Uterus (tissue), 2 donors: ENCODE results near the gene KYNU.

ENCODE experiments used
- CTCF ChIP-seq, 4 experiments: fragments of 200-600 bp in 2 of 4; fragments of 450-650 bp in 2 of 4; sonication (generic) in 2 of 4; IDR thresholded peaks; one replicate each; pipeline ENCODE4 v1.5.1; 2016 to 2019; ENCODE audit warnings: antibody characterized with exemption in 4 of 4, mild to moderate bottlenecking in 2 of 4, moderate library complexity in 1 of 4
- POLR2A ChIP-seq, 2 donors: fragments of 450-650 bp; IDR thresholded peaks; one replicate each; pipeline ENCODE4 v1.6.1; 2016; ENCODE audit warnings: antibody characterized with exemption in 2 of 2, mild to moderate bottlenecking in 1 of 2, moderate library complexity in 1 of 2

- no peak for TF ChIP-seq POLR2A (IDR thresholded peaks at IDR 0.05)
- TF ChIP-seq CTCF (IDR thresholded peaks at IDR 0.05) = no peak
Measured at GRCh38 chr2:143075711-143076110, 198.2 kb downstream of the KYNU start.
